GM19023 (cell line): ENCODE data around the gene SLC35C1.
A peak's percentile ranks its signal among the peaks of the same experiment; 100 is the strongest.

Experiments used
- ATAC-seq: cut with Tn5 transposase; IDR thresholded peaks from one replicate; pipeline ENCODE4 v1.9.1; 2021; ENCODE audit warnings: mild to moderate bottlenecking, moderate library complexity; ENCODE audit not compliant: unreplicated experiment

Gene SLC35C1

GRCh38 chr11:45804761-45805304, at the start of gene SLC35C1:
SLC35C1 (plus strand) TSS chr11:45805149; CDS start chr11:45805802, 653 bp downstream.
- peak; percentile 96 for ATAC-seq

GRCh38 chr11:45755281-45755859, 49.6 kb upstream of the SLC35C1 start:
- ATAC-seq, result no peak

GRCh38 chr11:45756384-45757010, 48.5 kb upstream of the SLC35C1 start:
- ATAC-seq, result no peak

GRCh38 chr11:45757672-45758071, 47.3 kb upstream of the SLC35C1 start:
- no peak for ATAC-seq

- no peak for ATAC-seq
Measured at GRCh38 chr11:45761659-45762058, 43.3 kb upstream of the SLC35C1 start.

GRCh38 chr11:45765107-45765668, 39.8 kb upstream of the SLC35C1 start:
- ATAC-seq, result no peak

- ATAC-seq, result no peak
Measured at GRCh38 chr11:45765836-45766235, 39.1 kb upstream of the SLC35C1 start.

GRCh38 chr11:45766469-45766868, 38.5 kb upstream of the SLC35C1 start:
- ATAC-seq, result no peak

- no peak for ATAC-seq
Measured at GRCh38 chr11:45768486-45768885, 36.5 kb upstream of the SLC35C1 start.

GRCh38 chr11:45769960-45770359, 35.0 kb upstream of the SLC35C1 start:
- no peak for ATAC-seq

GRCh38 chr11:45771193-45771565, 33.8 kb upstream of the SLC35C1 start:
- ATAC-seq, result peak; percentile 49

GRCh38 chr11:45771566-45772448, 33.1 kb upstream of the SLC35C1 start:
- ATAC-seq, result peak; percentile 87

GRCh38 chr11:45772449-45772774, 32.5 kb upstream of the SLC35C1 start:
- ATAC-seq, result no peak

- ATAC-seq, result no peak
Measured at GRCh38 chr11:45772986-45773785, 31.8 kb upstream of the SLC35C1 start.

- no peak for ATAC-seq
Measured at GRCh38 chr11:45773786-45774655, 30.9 kb upstream of the SLC35C1 start.

GRCh38 chr11:45774786-45775185, 30.2 kb upstream of the SLC35C1 start:
- ATAC-seq, result no peak

- ATAC-seq, result no peak
Measured at GRCh38 chr11:45777127-45777969, 27.6 kb upstream of the SLC35C1 start.

- no peak for ATAC-seq
Measured at GRCh38 chr11:45778341-45778740, 26.6 kb upstream of the SLC35C1 start.

- ATAC-seq, result no peak
Measured at GRCh38 chr11:45779602-45780001, 25.3 kb upstream of the SLC35C1 start.
